Effector CD8-positive, alpha-beta T cell (primary cell): ENCODE results near the gene MT1F.
A peak's percentile ranks its signal among the peaks of the same experiment; 100 is the strongest.
"Not testable (repeated sequence)": the region's sequence is repeated elsewhere in the genome, so short reads cannot be mapped to it uniquely, and the experiment has no call there.

Source experiments
- DNase-seq: peaks from one replicate; lab custom pipeline; 2025; lab: John Stamatoyannopoulos, UW

Gene MT1F

GRCh38 chr16:56672761-56673536, 15.2 kb downstream of the MT1F start:
- DNase-seq = no peak

GRCh38 chr16:56673921-56674320, 16.2 kb downstream of the MT1F start:
- DNase-seq = no peak

GRCh38 chr16:56674570-56674969, 16.8 kb downstream of the MT1F start:
- DNase-seq = not testable (repeated sequence)

- DNase-seq = peak; percentile 36
These were observed 18.0 kb downstream of the MT1F start for GRCh38 chr16:56675685-56676210.

- DNase-seq = no peak
These were observed 19.7 kb downstream of the MT1F start for GRCh38 chr16:56677474-56677873.

- no peak for DNase-seq
These were observed 21.4 kb downstream of the MT1F start for GRCh38 chr16:56679078-56679730.

GRCh38 chr16:56679818-56680217, 22.1 kb downstream of the MT1F start:
- DNase-seq = no peak

GRCh38 chr16:56681939-56682702, 24.4 kb downstream of the MT1F start, which contains the start of gene MT1X:
TSS of gene MT1X (plus strand) at chr16:56682470. CDS start at chr16:56682541, 71 bp downstream.
- DNase-seq = peak; percentile 74

GRCh38 chr16:56682703-56683397, 25.1 kb downstream of the MT1F start:
- DNase-seq = no peak

- no peak for DNase-seq
These were observed 25.8 kb downstream of the MT1F start for GRCh38 chr16:56683424-56684172.

- no peak for DNase-seq
These were observed 26.6 kb downstream of the MT1F start for GRCh38 chr16:56684256-56684925.

- no peak for DNase-seq
These were observed 27.3 kb downstream of the MT1F start for GRCh38 chr16:56684926-56685590.

GRCh38 chr16:56686758-56687157, 29.0 kb downstream of the MT1F start:
- no peak for DNase-seq

- no peak for DNase-seq
These were observed 31.0 kb downstream of the MT1F start for GRCh38 chr16:56688762-56689161.

- DNase-seq = no peak
These were observed 31.4 kb downstream of the MT1F start for GRCh38 chr16:56689171-56689570.

GRCh38 chr16:56690420-56691122, 32.8 kb downstream of the MT1F start:
- DNase-seq = no peak

GRCh38 chr16:56691885-56692284, 34.1 kb downstream of the MT1F start:
- no peak for DNase-seq

- no peak for DNase-seq
These were observed 37.5 kb downstream of the MT1F start for GRCh38 chr16:56695246-56695645.

GRCh38 chr16:56697456-56698155, 39.8 kb downstream of the MT1F start:
- DNase-seq = no peak
